ENCODE results near the gene ADGRV1. TPM values are rescaled to one million over a fixed set of nuclear protein-coding genes. Genes with fewer than 3 reads are reported as not detected.
A peak's percentile ranks its signal among the peaks of the same experiment; 100 is the strongest.

Gene ADGRV1
- total and polyA plus RNA-seq, 7 experiments from 2014 or later = 0.32 to 1.1 TPM; not detected in 5

- CTCF ChIA-PET = no interaction called here
- no peaks in the 10 kb centered on the region for H3K9me3 ChIP-seq (ENCODE audit: control insufficient read depth in 2 of 3, low read length in 3 of 3)
- no peaks in the 10 kb centered on the region for H3K27me3 Mint-ChIP-seq
- no peaks in the 10 kb centered on the region for H3K4me1 Mint-ChIP-seq
- no peaks in the 10 kb centered on the region for H3K36me3 Mint-ChIP-seq
- intact Hi-C loops (cut with micrococcal nuclease) = no loop called here
- no peaks in the 10 kb centered on the region for H3K4me1 ChIP-seq (ENCODE audit: control insufficient read depth in 2 of 2, insufficient read depth in 2 of 2, low read length in 2 of 2)
- POLR2A ChIA-PET = no interaction called here
- no peak overlapping the region for H3K4me3 ChIP-seq (ENCODE audit: low read length)
- no peaks in the 10 kb centered on the region for H3K36me3 ChIP-seq (ENCODE audit: control insufficient read depth in 2 of 3, insufficient read depth in 3 of 3, low read length in 3 of 3)
- H3K27ac Mint-ChIP-seq = peak overlapping the region in 1 of 9 donors; percentile 1
- H3K9me3 Mint-ChIP-seq = peaks cover 0 to 2% (median 0%) of the 10 kb centered on the region in 11 donors
- H3K27ac ChIP-seq (ENCODE audit: low read depth, low read length) = no peak overlapping the region
- no peak for ATAC-seq
- H3K27me3 ChIP-seq (ENCODE audit: control insufficient read depth in 2 of 2, insufficient read depth in 2 of 2, low read length in 2 of 2) = no peaks in the 10 kb centered on the region
- H3K4me3 Mint-ChIP-seq = no peak overlapping the region
- no peak for DNase-seq
Measured at GRCh38 chr5:90987726-90988125, 429.1 kb downstream of the ADGRV1 start.

GRCh38 chr5:90991201-90991600 lies 432.6 kb downstream of the ADGRV1 start:
- DNase-seq = no peak
- H3K4me3 ChIP-seq (ENCODE audit: low read length) = no peak overlapping the region
- Mint-ChIP-seq H3K27me3 (peaks cover 0 to 12% (median 0%) of the 10 kb centered on the region in 5 donors), H3K4me3 (no peak overlapping the region), H3K27ac (no peak overlapping the region), H3K9me3 (peaks cover 0 to 17% (median 8%) of the 10 kb centered on the region in 11 donors), H3K4me1 (no peaks in the 10 kb centered on the region), H3K36me3 (peaks cover 0 to 10% (median 0%) of the 10 kb centered on the region in 5 donors)
- POLR2A ChIA-PET = no interaction called here
- no peak for ATAC-seq
- H3K9me3 ChIP-seq (ENCODE audit: control insufficient read depth in 2 of 3, low read length in 3 of 3) = peaks cover 0 to 4% (median 0%) of the 10 kb centered on the region in 3 experiments
- H3K27me3 ChIP-seq (ENCODE audit: control insufficient read depth in 2 of 2, insufficient read depth in 2 of 2, low read length in 2 of 2) = no peaks in the 10 kb centered on the region
- no peaks in the 10 kb centered on the region for H3K4me1 ChIP-seq (ENCODE audit: control insufficient read depth in 2 of 2, insufficient read depth in 2 of 2, low read length in 2 of 2)
- H3K27ac ChIP-seq (ENCODE audit: low read depth, low read length) = no peak overlapping the region
- CTCF ChIA-PET = no interaction called here
- no peaks in the 10 kb centered on the region for H3K36me3 ChIP-seq (ENCODE audit: control insufficient read depth in 2 of 3, insufficient read depth in 3 of 3, low read length in 3 of 3)
- intact Hi-C loops (cut with micrococcal nuclease) = no loop called here

- Mint-ChIP-seq H3K4me1 (no peaks in the 10 kb centered on the region), H3K4me3 (no peak overlapping the region), H3K9me3 (peaks cover 0 to 30% (median 12%) of the 10 kb centered on the region in 11 donors), H3K27me3 (peaks cover 0 to 18% (median 4%) of the 10 kb centered on the region in 5 donors), H3K27ac (no peak overlapping the region), H3K36me3 (peaks cover 0 to 11% (median 0%) of the 10 kb centered on the region in 5 donors)
- H3K27me3 ChIP-seq (ENCODE audit: control insufficient read depth in 2 of 2, insufficient read depth in 2 of 2, low read length in 2 of 2) = no peaks in the 10 kb centered on the region
- no peaks in the 10 kb centered on the region for H3K36me3 ChIP-seq (ENCODE audit: control insufficient read depth in 2 of 3, insufficient read depth in 3 of 3, low read length in 3 of 3)
- CTCF ChIA-PET = no interaction called here
- POLR2A ChIA-PET = no interaction called here
- H3K27ac ChIP-seq (ENCODE audit: low read depth, low read length) = no peak overlapping the region
- intact Hi-C loops (cut with micrococcal nuclease) = loop anchor here in 1 of 2 donors (1.0 kb wide), 1 partner anchor 20 kb away; no protein-coding TSS in a partner anchor
- H3K4me1 ChIP-seq (ENCODE audit: control insufficient read depth in 2 of 2, insufficient read depth in 2 of 2, low read length in 2 of 2) = no peaks in the 10 kb centered on the region
- H3K4me3 ChIP-seq (ENCODE audit: low read length) = no peak overlapping the region
- DNase-seq = no peak
- peaks cover 0 to 4% (median 0%) of the 10 kb centered on the region in 3 experiments for H3K9me3 ChIP-seq (ENCODE audit: control insufficient read depth in 2 of 3, low read length in 3 of 3)
- no peak for ATAC-seq
Measured at GRCh38 chr5:90994796-90995195, 436.2 kb downstream of the ADGRV1 start.

DNA sequence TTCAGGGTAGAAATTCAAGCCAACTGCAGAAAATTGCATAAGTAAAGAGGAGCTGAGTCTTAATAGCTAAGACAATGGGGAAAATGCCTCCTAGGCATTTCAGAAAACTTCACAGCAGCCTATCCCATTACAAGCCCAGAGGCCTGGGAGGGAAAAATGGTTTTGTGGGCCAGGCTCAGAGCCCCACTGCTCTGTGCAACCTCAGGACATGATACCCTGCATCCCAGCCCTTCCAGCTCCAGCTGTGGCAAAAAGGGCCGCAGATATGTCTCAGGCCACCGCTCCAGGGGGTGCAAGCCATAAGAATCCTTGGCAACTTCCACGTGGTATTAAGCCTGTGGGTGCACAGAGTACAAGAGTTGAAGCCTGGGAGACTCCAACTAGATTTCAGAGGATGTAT lies 437.5 kb downstream of the ADGRV1 start:
- H3K9me3 ChIP-seq (ENCODE audit: control insufficient read depth in 2 of 3, low read length in 3 of 3) = peaks cover 0 to 4% (median 0%) of the 10 kb centered on the region in 3 experiments
- no peak overlapping the region for H3K4me3 ChIP-seq (ENCODE audit: low read length)
- peaks cover 0 to 11% (median 0%) of the 10 kb centered on the region in 5 donors for H3K36me3 Mint-ChIP-seq
- ChIA-PET POLR2A (no interaction called here), CTCF (no interaction called here)
- no peak overlapping the region for H3K27ac ChIP-seq (ENCODE audit: low read depth, low read length)
- no peaks in the 10 kb centered on the region for H3K4me1 ChIP-seq (ENCODE audit: control insufficient read depth in 2 of 2, insufficient read depth in 2 of 2, low read length in 2 of 2)
- H3K36me3 ChIP-seq (ENCODE audit: control insufficient read depth in 2 of 3, insufficient read depth in 3 of 3, low read length in 3 of 3) = no peaks in the 10 kb centered on the region
- DNase-seq = no peak
- peaks cover 0 to 30% (median 12%) of the 10 kb centered on the region in 11 donors for H3K9me3 Mint-ChIP-seq
- intact Hi-C loops (cut with micrococcal nuclease) = no loop called here
- H3K4me3 Mint-ChIP-seq = no peak overlapping the region
- no peak overlapping the region for H3K27ac Mint-ChIP-seq
- no peaks in the 10 kb centered on the region for H3K27me3 ChIP-seq (ENCODE audit: control insufficient read depth in 2 of 2, insufficient read depth in 2 of 2, low read length in 2 of 2)
- no peak for ATAC-seq
- H3K4me1 Mint-ChIP-seq = no peaks in the 10 kb centered on the region
- H3K27me3 Mint-ChIP-seq = peaks cover 0 to 18% (median 4%) of the 10 kb centered on the region in 5 donors

GRCh38 chr5:90997082-90997481 lies 438.5 kb downstream of the ADGRV1 start:
- H3K27ac Mint-ChIP-seq = no peak overlapping the region
- peaks cover 0 to 11% (median 0%) of the 10 kb centered on the region in 5 donors for H3K36me3 Mint-ChIP-seq
- Histone ChIP-seq H3K27me3 (ENCODE audit: control insufficient read depth in 2 of 2, insufficient read depth in 2 of 2, low read length in 2 of 2) (no peaks in the 10 kb centered on the region), H3K4me3 (ENCODE audit: low read length) (no peak overlapping the region), H3K27ac (ENCODE audit: low read depth, low read length) (no peak overlapping the region), H3K4me1 (ENCODE audit: control insufficient read depth in 2 of 2, insufficient read depth in 2 of 2, low read length in 2 of 2) (no peaks in the 10 kb centered on the region), H3K9me3 (ENCODE audit: control insufficient read depth in 2 of 3, low read length in 3 of 3) (peaks cover 0 to 4% (median 0%) of the 10 kb centered on the region in 3 experiments), H3K36me3 (ENCODE audit: control insufficient read depth in 2 of 3, insufficient read depth in 3 of 3, low read length in 3 of 3) (no peaks in the 10 kb centered on the region)
- ChIA-PET POLR2A (no interaction called here), CTCF (no interaction called here)
- ATAC-seq (no peak), DNase-seq (no peak)
- H3K4me1 Mint-ChIP-seq = no peaks in the 10 kb centered on the region
- H3K4me3 Mint-ChIP-seq = no peak overlapping the region
- H3K9me3 Mint-ChIP-seq = peaks cover 0 to 30% (median 12%) of the 10 kb centered on the region in 11 donors
- intact Hi-C loops (cut with micrococcal nuclease) = no loop called here
- peaks cover 0 to 18% (median 4%) of the 10 kb centered on the region in 5 donors for H3K27me3 Mint-ChIP-seq

GRCh38 chr5:91000743-91001142 lies 442.1 kb downstream of the ADGRV1 start:
- Histone ChIP-seq H3K4me3 (ENCODE audit: low read length) (no peak overlapping the region), H3K36me3 (ENCODE audit: control insufficient read depth in 2 of 3, insufficient read depth in 3 of 3, low read length in 3 of 3) (no peaks in the 10 kb centered on the region), H3K27me3 (ENCODE audit: control insufficient read depth in 2 of 2, insufficient read depth in 2 of 2, low read length in 2 of 2) (no peaks in the 10 kb centered on the region), H3K9me3 (ENCODE audit: control insufficient read depth in 2 of 3, low read length in 3 of 3) (peaks cover 0 to 4% (median 0%) of the 10 kb centered on the region in 3 experiments), H3K4me1 (ENCODE audit: control insufficient read depth in 2 of 2, insufficient read depth in 2 of 2, low read length in 2 of 2) (no peaks in the 10 kb centered on the region), H3K27ac (ENCODE audit: low read depth, low read length) (no peak overlapping the region)
- intact Hi-C loops (cut with micrococcal nuclease) = no loop called here
- Mint-ChIP-seq H3K9me3 (peaks cover 0 to 18% (median 5%) of the 10 kb centered on the region in 11 donors), H3K4me1 (no peaks in the 10 kb centered on the region), H3K27ac (no peak overlapping the region), H3K36me3 (peaks cover 0 to 7% (median 0%) of the 10 kb centered on the region in 5 donors), H3K4me3 (no peak overlapping the region), H3K27me3 (peaks cover 0 to 19% (median 12%) of the 10 kb centered on the region in 5 donors)
- ChIA-PET CTCF (no interaction called here), POLR2A (no interaction called here)
- DNase-seq (no peak), ATAC-seq (no peak)

DNA sequence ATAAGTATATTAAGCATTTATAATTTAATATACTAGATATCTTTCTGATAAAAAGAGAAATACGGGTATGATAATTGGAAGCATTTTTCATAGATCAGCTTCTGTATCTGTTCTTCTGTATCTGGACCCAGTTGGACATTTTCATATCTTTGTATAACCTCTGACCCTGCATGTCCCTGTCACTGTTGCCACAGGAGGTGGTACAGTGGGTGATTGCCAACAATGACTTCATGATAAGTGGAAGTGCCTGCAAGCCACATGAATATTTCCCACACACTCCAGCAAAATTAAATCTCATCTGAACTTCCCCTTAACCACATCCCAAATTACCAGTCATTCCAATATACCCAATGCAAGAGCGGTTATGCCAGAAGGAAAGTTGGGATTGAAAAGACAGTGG lies 448.1 kb downstream of the ADGRV1 start:
- no peak overlapping the region for H3K27ac Mint-ChIP-seq
- Histone ChIP-seq H3K27ac (ENCODE audit: low read depth, low read length) (no peak overlapping the region), H3K27me3 (ENCODE audit: control insufficient read depth in 2 of 2, insufficient read depth in 2 of 2, low read length in 2 of 2) (no peaks in the 10 kb centered on the region), H3K4me3 (ENCODE audit: low read length) (no peak overlapping the region), H3K9me3 (ENCODE audit: control insufficient read depth in 2 of 3, low read length in 3 of 3) (no peaks in the 10 kb centered on the region), H3K4me1 (ENCODE audit: control insufficient read depth in 2 of 2, insufficient read depth in 2 of 2, low read length in 2 of 2) (no peaks in the 10 kb centered on the region), H3K36me3 (ENCODE audit: control insufficient read depth in 2 of 3, insufficient read depth in 3 of 3, low read length in 3 of 3) (no peaks in the 10 kb centered on the region)
- ChIA-PET POLR2A (no interaction called here), CTCF (no interaction called here)
- DNase-seq (no peak), ATAC-seq (no peak)
- no peaks in the 10 kb centered on the region for H3K36me3 Mint-ChIP-seq
- no peak overlapping the region for H3K4me3 Mint-ChIP-seq
- H3K9me3 Mint-ChIP-seq = peaks cover 0 to 1% (median 0%) of the 10 kb centered on the region in 11 donors
- intact Hi-C loops (cut with micrococcal nuclease) = no loop called here
- peaks cover 0 to 4% (median 0%) of the 10 kb centered on the region in 7 donors for H3K4me1 Mint-ChIP-seq
- H3K27me3 Mint-ChIP-seq = peaks cover 10 to 17% (median 11%) of the 10 kb centered on the region in 5 donors

All from naive thymus-derived CD4-positive, alpha-beta T cell (primary cell).